Measurements from ENCODE around the gene KIAA0513. TPM values are rescaled to one million over a fixed set of nuclear protein-coding genes. Genes with fewer than 3 reads are reported as not detected.
A peak's percentile ranks its signal among the peaks of the same experiment; 100 is the strongest.

KIAA0513 gene
- total RNA-seq, 2 experiments from 2014 or later, result 9.7 to 9.8 TPM

DNA sequence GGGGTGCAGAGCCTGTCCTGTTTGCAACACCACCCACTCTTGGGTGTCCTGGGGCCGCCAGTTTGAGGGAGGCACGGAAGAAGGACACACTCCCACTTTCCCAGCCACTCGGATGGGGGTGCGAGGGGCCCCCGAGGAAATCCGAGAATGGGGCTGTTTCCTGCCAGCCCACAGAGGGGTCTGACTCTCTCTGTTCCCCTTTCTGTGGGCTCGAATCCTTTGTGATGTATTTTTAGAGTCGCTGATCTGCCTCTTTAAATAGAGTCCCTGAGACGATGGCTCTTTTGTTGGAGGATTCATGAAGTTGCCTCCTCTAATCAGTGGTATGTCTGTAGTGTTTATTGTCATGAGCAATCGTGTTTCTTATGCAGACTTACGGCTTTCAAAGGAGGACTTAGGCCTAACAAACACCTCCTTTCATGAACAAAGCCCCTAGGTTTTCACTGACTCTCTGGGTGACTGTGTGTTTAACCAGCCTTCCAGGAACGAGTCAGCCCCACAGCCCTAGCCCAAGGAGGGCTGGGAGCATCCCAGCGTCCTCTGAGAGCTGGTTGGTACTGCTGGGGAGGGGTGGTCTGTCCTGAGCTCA, 55.5 kb downstream of the KIAA0513 start:
- intact Hi-C loops (cut with micrococcal nuclease), result no loop called here
- Mint-ChIP-seq H3K36me3 (ENCODE audit: low read depth) (no peaks in the 10 kb centered on the region), H3K27ac (no peak overlapping the region), H3K27me3 (ENCODE audit: low read depth) (no peaks in the 10 kb centered on the region), H3K9me3 (no peaks in the 10 kb centered on the region), H3K4me3 (no peak overlapping the region), H3K4me1 (ENCODE audit: low read depth) (peaks cover 13% of the 10 kb centered on the region)
- DNase-seq, result no peak
- CTCF ChIA-PET, result interaction anchor here (0.5 to 0.8 kb wide), 3 partner anchors 72 to 311 kb away, joined by 3 read pairs; no protein-coding TSS in a partner anchor

GRCh38 chr16:85084841-85085510, 57.4 kb downstream of the KIAA0513 start:
- intact Hi-C loops (cut with micrococcal nuclease), result no loop called here
- H3K27ac Mint-ChIP-seq, result no peak overlapping the region

DNA sequence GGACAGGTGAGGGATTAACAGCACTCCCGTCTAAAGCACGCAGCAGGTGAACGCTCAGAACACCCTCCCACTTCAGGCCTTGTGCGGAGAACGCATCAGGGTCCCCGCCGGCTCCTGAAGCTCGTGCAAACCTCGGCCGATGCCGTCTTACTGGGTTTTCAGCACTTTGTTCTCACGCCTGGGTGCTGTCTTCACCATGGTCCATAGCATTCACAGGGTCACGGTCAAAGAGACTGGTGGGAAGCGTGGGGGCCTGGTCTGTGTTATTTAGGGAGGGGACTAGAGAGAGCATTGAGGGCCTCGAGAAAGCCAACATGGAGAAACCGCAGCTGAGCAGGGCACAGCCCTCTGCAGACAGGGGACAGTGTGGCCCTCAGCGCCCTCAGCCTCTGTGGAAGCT, 58.1 kb downstream of the KIAA0513 start:
- H3K4me3 Mint-ChIP-seq, result no peak overlapping the region
- H3K27me3 Mint-ChIP-seq (ENCODE audit: low read depth), result no peaks in the 10 kb centered on the region
- H3K4me1 Mint-ChIP-seq (ENCODE audit: low read depth), result peaks cover 16% of the 10 kb centered on the region
- CTCF ChIA-PET, result interaction anchor here (0.9 to 2.7 kb wide), 8 partner anchors 18 to 115 kb away, joined by 4 to 20 read pairs (median 7); partner anchors contain the start of genes KIAA0513 and ZDHHC7
- intact Hi-C loops (cut with micrococcal nuclease), result loop anchor here (1.0 kb wide), 5 partner anchors 30 to 331 kb away; partner anchors contain the start of gene ZDHHC7
- no peak overlapping the region for H3K27ac Mint-ChIP-seq
- DNase-seq, result no peak
- no peaks in the 10 kb centered on the region for H3K9me3 Mint-ChIP-seq
- no peaks in the 10 kb centered on the region for H3K36me3 Mint-ChIP-seq (ENCODE audit: low read depth)

More at GRCh38 chr16:85084841-85085510, 57.4 kb downstream of the KIAA0513 start:
- H3K9me3 Mint-ChIP-seq, result no peaks in the 10 kb centered on the region
- CTCF ChIA-PET, result interaction anchor here (1.4 to 2.7 kb wide), 2 partner anchors 30 to 74 kb away, joined by 4 to 16 read pairs; partner anchors contain the start of gene ZDHHC7
- no peak for DNase-seq
- no peaks in the 10 kb centered on the region for H3K27me3 Mint-ChIP-seq (ENCODE audit: low read depth)
- H3K4me3 Mint-ChIP-seq, result no peak overlapping the region
- H3K36me3 Mint-ChIP-seq (ENCODE audit: low read depth), result no peaks in the 10 kb centered on the region
- peaks cover 13% of the 10 kb centered on the region for H3K4me1 Mint-ChIP-seq (ENCODE audit: low read depth)

DNA sequence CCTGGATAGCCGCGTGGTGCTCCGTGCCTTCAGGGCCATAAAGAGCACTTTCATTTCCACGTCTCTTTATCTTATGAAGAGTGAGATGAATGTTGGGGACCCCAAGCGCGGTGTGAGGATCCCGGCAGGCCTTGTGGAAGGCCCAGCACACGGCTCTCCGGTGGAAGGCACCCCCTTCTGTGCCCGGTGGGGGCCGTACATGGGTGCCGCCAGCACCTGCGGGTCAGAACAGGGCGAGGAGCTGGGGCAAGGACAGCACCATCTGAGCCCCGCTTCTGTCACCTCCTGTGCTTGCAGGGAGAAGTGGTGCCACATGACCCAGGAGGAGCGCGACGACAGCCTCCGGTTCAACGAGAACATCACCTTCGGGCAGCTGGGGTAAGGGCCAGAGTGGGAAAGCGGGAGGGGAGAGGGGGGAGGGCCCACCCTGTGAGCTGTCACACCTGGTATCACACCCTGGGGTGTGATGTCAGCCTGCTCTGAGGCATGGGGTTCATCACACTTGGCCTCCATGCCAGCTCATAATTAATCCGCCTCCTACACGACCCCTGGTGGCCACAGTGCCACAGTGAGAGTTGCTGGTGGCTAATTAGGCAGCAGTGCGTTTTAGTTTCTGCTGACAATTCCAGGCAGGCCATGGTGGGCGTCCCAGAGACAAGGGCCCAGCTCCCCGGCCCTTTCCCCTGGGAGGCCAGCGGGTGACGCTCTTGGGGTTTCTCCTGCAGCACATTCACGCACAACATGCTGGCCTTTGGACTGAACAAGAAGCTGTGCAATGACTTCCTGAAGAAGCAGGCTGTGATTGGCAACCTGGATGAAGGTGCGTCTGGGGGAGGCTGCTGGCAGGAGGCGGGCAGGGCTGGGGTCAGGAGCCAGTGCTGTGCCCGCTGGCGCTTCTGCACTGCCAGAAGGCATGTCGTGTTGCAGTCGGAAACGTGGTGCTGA, 59.0 kb downstream of the KIAA0513 start:
- Mint-ChIP-seq H3K27ac (no peak overlapping the region), H3K9me3 (no peaks in the 10 kb centered on the region), H3K36me3 (ENCODE audit: low read depth) (no peaks in the 10 kb centered on the region), H3K27me3 (ENCODE audit: low read depth) (no peaks in the 10 kb centered on the region), H3K4me3 (no peak overlapping the region), H3K4me1 (ENCODE audit: low read depth) (peaks cover 23% of the 10 kb centered on the region)
- DNase-seq, result peak; percentile 88
- CTCF ChIA-PET, result interaction anchor here (0.6 to 2.7 kb wide), 21 partner anchors 13 to 242 kb away, joined by 3 to 20 read pairs (median 5); partner anchors contain the start of genes CIBAR2, KIAA0513 and ZDHHC7
- intact Hi-C loops (cut with micrococcal nuclease), result loop anchor here (1.0 kb wide), 5 partner anchors 31 to 332 kb away; partner anchors contain the start of gene ZDHHC7

- H3K27ac Mint-ChIP-seq, result no peak overlapping the region
- H3K36me3 Mint-ChIP-seq (ENCODE audit: low read depth), result no peaks in the 10 kb centered on the region
- H3K4me1 Mint-ChIP-seq (ENCODE audit: low read depth), result peaks cover 18% of the 10 kb centered on the region
- intact Hi-C loops (cut with micrococcal nuclease), result no loop called here
- H3K4me3 Mint-ChIP-seq, result no peak overlapping the region
- H3K27me3 Mint-ChIP-seq (ENCODE audit: low read depth), result no peaks in the 10 kb centered on the region
- no peak for DNase-seq
- H3K9me3 Mint-ChIP-seq, result no peaks in the 10 kb centered on the region
- CTCF ChIA-PET, result interaction anchor here (0.9 to 1.9 kb wide), 3 partner anchors 15 to 105 kb away, joined by 3 to 20 read pairs (median 6); partner anchors contain the start of gene KIAA0513
These were observed 60.4 kb downstream of the KIAA0513 start for GRCh38 chr16:85087899-85088569.

DNA sequence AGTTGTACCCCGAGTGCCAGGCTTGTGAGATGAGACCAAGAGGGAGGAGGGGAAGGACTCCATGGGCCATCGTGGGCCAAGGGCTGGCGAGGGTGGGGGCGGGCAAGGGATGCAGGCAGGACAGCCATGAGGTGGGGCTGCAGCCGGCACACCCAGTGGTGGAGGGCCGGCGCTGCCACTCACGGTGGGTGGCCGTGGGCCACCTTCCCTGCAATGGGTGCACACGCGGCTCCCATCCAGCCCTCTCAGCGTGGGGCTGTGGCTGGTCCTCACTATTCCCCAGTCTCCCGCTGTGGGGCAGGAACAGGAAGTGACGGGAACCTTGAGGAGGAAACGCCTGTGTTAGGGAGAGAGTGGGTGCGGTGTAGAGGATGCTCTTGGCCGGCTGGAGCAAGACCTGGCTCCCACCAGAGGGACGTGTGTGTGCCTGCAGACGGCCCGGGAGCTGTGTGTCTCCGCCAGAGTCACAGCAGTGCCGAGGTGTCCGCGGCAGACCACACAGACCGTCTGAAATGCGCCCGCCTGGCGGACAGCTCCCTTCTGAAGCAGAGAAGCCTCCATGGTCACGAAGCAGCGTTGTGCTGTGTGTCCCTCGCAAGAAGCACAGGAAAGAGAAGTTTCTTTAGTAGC, 61.1 kb downstream of the KIAA0513 start:
- Mint-ChIP-seq H3K4me3 (no peak overlapping the region), H3K27ac (no peak overlapping the region), H3K4me1 (ENCODE audit: low read depth) (peaks cover 14% of the 10 kb centered on the region), H3K9me3 (no peaks in the 10 kb centered on the region), H3K27me3 (ENCODE audit: low read depth) (no peaks in the 10 kb centered on the region), H3K36me3 (ENCODE audit: low read depth) (no peaks in the 10 kb centered on the region)
- intact Hi-C loops (cut with micrococcal nuclease), result no loop called here
- CTCF ChIA-PET, result no interaction called here
- no peak for DNase-seq

- intact Hi-C loops (cut with micrococcal nuclease), result no loop called here
- Mint-ChIP-seq H3K9me3 (no peaks in the 10 kb centered on the region), H3K27me3 (ENCODE audit: low read depth) (no peaks in the 10 kb centered on the region), H3K27ac (no peak overlapping the region), H3K4me3 (no peak overlapping the region), H3K4me1 (ENCODE audit: low read depth) (peaks cover 14% of the 10 kb centered on the region), H3K36me3 (ENCODE audit: low read depth) (no peaks in the 10 kb centered on the region)
- DNase-seq, result no peak
- CTCF ChIA-PET, result no interaction called here
These were observed 61.9 kb downstream of the KIAA0513 start for GRCh38 chr16:85089525-85089924.

DNA sequence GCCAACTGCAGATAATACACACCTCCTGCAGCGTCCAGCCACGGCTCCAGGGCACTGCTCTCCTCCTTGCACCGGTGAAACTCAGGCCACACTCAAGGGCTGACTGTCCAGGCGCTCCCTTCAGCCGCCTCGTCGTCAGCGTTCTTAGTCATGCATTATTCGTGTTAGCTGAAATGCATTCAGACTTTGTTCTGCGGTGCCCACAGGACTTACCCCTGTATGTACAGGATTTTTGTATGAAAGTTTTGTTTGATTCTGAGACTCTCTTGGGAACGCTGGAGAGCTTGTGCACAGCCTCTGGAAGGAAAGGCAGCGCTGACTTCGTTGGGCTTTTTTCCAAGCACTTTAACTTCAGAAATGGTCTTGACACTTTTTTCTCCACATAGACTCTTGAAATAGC, 62.6 kb downstream of the KIAA0513 start:
- CTCF ChIA-PET, result interaction anchor here (1.0 to 1.2 kb wide), 2 partner anchors 30 to 119 kb away, joined by 3 to 4 read pairs; no protein-coding TSS in a partner anchor
- Mint-ChIP-seq H3K27me3 (ENCODE audit: low read depth) (no peaks in the 10 kb centered on the region), H3K9me3 (no peaks in the 10 kb centered on the region), H3K4me3 (no peak overlapping the region), H3K27ac (no peak overlapping the region), H3K4me1 (ENCODE audit: low read depth) (peaks cover 14% of the 10 kb centered on the region), H3K36me3 (ENCODE audit: low read depth) (no peaks in the 10 kb centered on the region)
- intact Hi-C loops (cut with micrococcal nuclease), result no loop called here
- no peak for DNase-seq

GRCh38 chr16:85090873-85091521, 63.4 kb downstream of the KIAA0513 start:
- no peak for DNase-seq
- Mint-ChIP-seq H3K9me3 (no peaks in the 10 kb centered on the region), H3K4me3 (no peak overlapping the region), H3K36me3 (ENCODE audit: low read depth) (no peaks in the 10 kb centered on the region), H3K4me1 (ENCODE audit: low read depth) (peaks cover 14% of the 10 kb centered on the region), H3K27ac (peak overlapping the region; percentile 16), H3K27me3 (ENCODE audit: low read depth) (no peaks in the 10 kb centered on the region)
- CTCF ChIA-PET, result interaction anchor here (1.0 to 1.2 kb wide), 2 partner anchors 29 to 120 kb away, joined by 3 to 4 read pairs; no protein-coding TSS in a partner anchor
- intact Hi-C loops (cut with micrococcal nuclease), result no loop called here

DNA sequence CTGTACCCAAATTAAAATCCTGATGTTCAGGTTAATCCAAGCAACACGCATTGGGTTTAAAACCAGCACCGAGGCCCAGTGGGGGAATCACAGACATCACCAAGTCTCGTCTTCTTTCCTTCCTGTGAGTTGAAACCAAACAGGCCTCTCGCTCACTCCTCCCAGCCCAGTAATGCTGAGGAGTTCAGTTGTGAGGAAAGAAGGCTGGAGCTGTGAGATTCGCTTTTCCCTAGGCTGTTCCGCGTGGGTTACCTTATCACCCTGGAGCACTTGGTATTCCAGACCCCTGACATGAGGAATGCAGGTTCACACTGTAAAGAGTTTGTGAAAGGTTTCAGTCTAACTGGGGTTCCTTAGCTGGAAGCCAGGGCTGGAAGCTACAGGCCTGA, 63.9 kb downstream of the KIAA0513 start:
- H3K36me3 Mint-ChIP-seq (ENCODE audit: low read depth), result no peaks in the 10 kb centered on the region
- no peaks in the 10 kb centered on the region for H3K27me3 Mint-ChIP-seq (ENCODE audit: low read depth)
- intact Hi-C loops (cut with micrococcal nuclease), result no loop called here
- no peak for DNase-seq
- CTCF ChIA-PET, result no interaction called here
- no peak overlapping the region for H3K4me3 Mint-ChIP-seq
- H3K27ac Mint-ChIP-seq, result no peak overlapping the region
- peaks cover 14% of the 10 kb centered on the region for H3K4me1 Mint-ChIP-seq (ENCODE audit: low read depth)
- no peaks in the 10 kb centered on the region for H3K9me3 Mint-ChIP-seq

GRCh38 chr16:85092309-85092708, 64.7 kb downstream of the KIAA0513 start:
- Mint-ChIP-seq H3K9me3 (no peaks in the 10 kb centered on the region), H3K4me3 (no peak overlapping the region), H3K27ac (no peak overlapping the region), H3K36me3 (ENCODE audit: low read depth) (no peaks in the 10 kb centered on the region), H3K27me3 (ENCODE audit: low read depth) (no peaks in the 10 kb centered on the region), H3K4me1 (ENCODE audit: low read depth) (peaks cover 11% of the 10 kb centered on the region)
- CTCF ChIA-PET, result no interaction called here
- intact Hi-C loops (cut with micrococcal nuclease), result no loop called here
- DNase-seq, result no peak
